Keratinocyte (primary cell): ENCODE data around the gene CCDC9B.

Experiments
- CTCF ChIP-seq, 3 experiments: IDR thresholded peaks in 1 of 3; conservative IDR thresholded peaks in 1 of 3; optimal IDR thresholded peaks in 1 of 3; 2 replicates in 2 of 3; 3 replicates in 1 of 3; pipeline versions ENCODE3 to v1.5.1; 2011; ENCODE audit warnings: low read length in 3 of 3, mild to moderate bottlenecking in 3 of 3, moderate library complexity in 2 of 3, control low read depth in 1 of 3, inconsistent platforms in 1 of 3; ENCODE audit not compliant: insufficient read depth in 2 of 3; ENCODE audit errors: extremely low read depth in 1 of 3
- EZH2 ChIP-seq: IDR thresholded peaks from one replicate; pipeline ENCODE4 v1.6.1; 2012; ENCODE audit warnings: inconsistent platforms, mild to moderate bottlenecking, low read length, moderate library complexity

- no peak for TF ChIP-seq CTCF (optimal IDR thresholded peaks at IDR 0.05 in 1 of 3, IDR thresholded peaks at IDR 0.05 in 1 of 3, conservative IDR thresholded peaks at IDR 0.05 in 1 of 3; ENCODE audit: extremely low read depth in 1 of 3, insufficient read depth in 2 of 3, low read length in 3 of 3)
- no peak for TF ChIP-seq EZH2
These were observed 33.8 kb downstream of the CCDC9B start for GRCh38 chr15:40306908-40307307.
